PC-3 (cell line): Measurements from ENCODE around the gene FCHO2. TPM values are rescaled to one million over a fixed set of nuclear protein-coding genes. Genes with fewer than 3 reads are reported as not detected.

ENCODE experiments used
- ATAC-seq: fragments of 200-7000 bp; cut with Tn5 transposase; 2 replicates; pipeline ENCODE4 v1.9.1; 2020; ENCODE audit warnings: mild to moderate bottlenecking, moderate library complexity
- BruUV-seq: library from RNA; stranded (reverse); fragments of 400-500 nt; replicated peaks from 2 replicates; lab custom pipeline; 2021; lab: Mats Ljungman, UMichigan
- CTCF ChIA-PET: fragments of 300-600 bp; sonication (Branson Sonifier 250); formaldehyde crosslinking; loops from one replicate; lab custom pipeline; 2022; ENCODE audit warnings: antibody characterized with exemption; lab: Charles Lee
- POLR2A ChIA-PET: fragments of 300-600 bp; sonication (Branson Sonifier 250); formaldehyde crosslinking; loops from one replicate; lab custom pipeline; 2022; ENCODE audit warnings: antibody characterized with exemption; ENCODE audit not compliant: unreplicated experiment; lab: Charles Lee
- DNase-seq: peaks from one replicate; pipeline ENCODE4 v3.0.0-alpha.2; 2015
- H2AFZ ChIP-seq: fragments of 300-600 bp; sonication (generic); 2 replicates; pipeline ENCODE4 v1.6.0; 2016; ENCODE audit warnings: antibody characterized with exemption, low read length
- H3F3A ChIP-seq: fragments of 300-600 bp; sonication (generic); one replicate; pipeline ENCODE4 v1.6.0; 2017; ENCODE audit warnings: antibody characterized with exemption, low read length, control low read depth, mild to moderate bottlenecking; ENCODE audit not compliant: unreplicated experiment
- H3K27ac ChIP-seq: fragments of 300-600 bp; sonication (generic); 2 replicates; pipeline ENCODE4 v1.5.1; 2016; ENCODE audit warnings: mild to moderate bottlenecking, low read length
- H3K27me3 ChIP-seq: fragments of 300-600 bp; sonication (generic); 2 replicates; pipeline ENCODE4 v1.6.1; 2016; ENCODE audit warnings: low read length, mixed read lengths
- H3K36me3 ChIP-seq: fragments of 300-600 bp; sonication (generic); 2 replicates; pipeline ENCODE4 v1.6.1; 2016; ENCODE audit warnings: low read depth, mixed run types, low read length, mixed read lengths
- H3K4me1 ChIP-seq: fragments of 300-600 bp; sonication (generic); 2 replicates; pipeline ENCODE4 v1.5.1; 2016; ENCODE audit warnings: low read length; ENCODE audit not compliant: insufficient read depth
- H3K4me2 ChIP-seq: fragments of 300-600 bp; sonication (generic); 2 replicates; pipeline ENCODE4 v1.6.0; 2016; ENCODE audit warnings: low read length
- H3K4me3 ChIP-seq: fragments of 300-600 bp; sonication (generic); 2 replicates; pipeline ENCODE4 v1.5.1; 2016; ENCODE audit warnings: mild to moderate bottlenecking, low read length, mixed read lengths
- H3K79me2 ChIP-seq: fragments of 300-600 bp; sonication (generic); 2 replicates; pipeline ENCODE4 v1.6.1; 2017; ENCODE audit warnings: low read length, mixed read lengths
- H3K9ac ChIP-seq: fragments of 300-600 bp; sonication (generic); 2 replicates; pipeline ENCODE4 v1.6.0; 2016; ENCODE audit warnings: mild to moderate bottlenecking, low read length
- H3K9me2 ChIP-seq: fragments of 300-600 bp; sonication (generic); replicated peaks from 2 replicates; pipeline ENCODE4 v1.6.1; 2016; ENCODE audit warnings: mixed run types, low read length, mixed read lengths
- H3K9me3 ChIP-seq: fragments of 300-600 bp; sonication (generic); 2 replicates; pipeline ENCODE4 v1.6.1; 2016; ENCODE audit warnings: low read length, mixed read lengths
- H4K20me1 ChIP-seq: fragments of 300-600 bp; sonication (generic); 2 replicates; pipeline ENCODE4 v1.6.1; 2016; ENCODE audit warnings: low read length, mixed read lengths
- CTCF ChIP-seq: fragments of 300-600 bp; sonication (generic); conservative IDR thresholded peaks from 2 replicates; pipeline ENCODE4 v1.5.1; 2017; ENCODE audit warnings: antibody characterized with exemption, low read depth, mild to moderate bottlenecking, low read length
- EZH2 ChIP-seq: fragments of 300-600 bp; sonication (generic); IDR thresholded peaks from one replicate; pipeline ENCODE4 v1.6.1; 2017; ENCODE audit warnings: antibody characterized with exemption, mild to moderate bottlenecking, low read length; ENCODE audit not compliant: unreplicated experiment
- EZH2phosphoT487 ChIP-seq: fragments of 300-600 bp; sonication (generic); IDR thresholded peaks from 2 replicates; pipeline ENCODE4 v1.6.1; 2018; ENCODE audit warnings: mild to moderate bottlenecking, antibody characterized with exemption, low read length, borderline replicate concordance
- intact Hi-C: fragments of 100-400 bp; cut with micrococcal nuclease; formaldehyde crosslinking; loops from 2 replicates; pipeline ENCODE4 v1.9.0; 2023
- total RNA-seq: library from RNA; depleted of rRNA; stranded (reverse); fragments of >200 nt; gene quantifications from 2 replicates; pipeline ENCODE4 v1.2.3, GENCODE V29; 2014

FCHO2 gene
- total RNA-seq, 1 experiment from 2014 or later, result 5.9 TPM

GRCh38 chr5:73120222-73121118 is 164.6 kb downstream of the FCHO2 start, which contains the start of gene TMEM171:
TMEM171 (plus strand) TSS chr5:73120575; CDS start chr5:73123374, 2,799 bp downstream.
- no TSS peak for BruUV-seq
- no peak for TF ChIP-seq EZH2
- TF ChIP-seq EZH2phosphoT487, result no peak
- TF ChIP-seq CTCF, result no peak
- DNase-seq, result peak; percentile 42
- Histone ChIP-seq H3K27ac (no peak within 1 kb of the TSS), H3K9me2 (no peaks in the 10 kb centered on the region), H4K20me1 (no peaks in the 10 kb centered on the region), H3K4me3 (peak within 1 kb of the TSS; percentile 92), H3K27me3 (no peaks in the 10 kb centered on the region), H2AFZ (peak within 1 kb of the TSS; percentile 99), H3K4me1 (peaks cover 31% of the 10 kb centered on the region), H3K4me2 (peak within 1 kb of the TSS; percentile 100), H3K79me2 (no peaks in the 10 kb centered on the region), H3K9ac (peak within 1 kb of the TSS; percentile 61), H3K9me3 (no peaks in the 10 kb centered on the region), H3F3A (no peaks in the 10 kb centered on the region), H3K36me3 (no peaks in the 10 kb centered on the region)
- intact Hi-C loops, result no loop called here
- POLR2A ChIA-PET, result no interaction called here
- peak; percentile 79 for ATAC-seq
- CTCF ChIA-PET, result no interaction called here

- ChIA-PET CTCF (no interaction called here), POLR2A (no interaction called here)
- peak; percentile 42 for ATAC-seq
- peak overlapping the region; percentile 100 for H3K4me2 ChIP-seq
- H3K27ac ChIP-seq, result no peak overlapping the region
- H4K20me1 ChIP-seq, result no peaks in the 10 kb centered on the region
- intact Hi-C loops, result no loop called here
- H3K4me3 ChIP-seq, result peak overlapping the region; percentile 92
- H3K27me3 ChIP-seq, result no peaks in the 10 kb centered on the region
- H3K36me3 ChIP-seq, result no peaks in the 10 kb centered on the region
- peak; percentile 39 for DNase-seq
- no peak for TF ChIP-seq CTCF
- no peak for TF ChIP-seq EZH2
- no peak for TF ChIP-seq EZH2phosphoT487
- no peaks in the 10 kb centered on the region for H3F3A ChIP-seq
- no TSS peak for BruUV-seq
- no peaks in the 10 kb centered on the region for H3K79me2 ChIP-seq
- peaks cover 25% of the 10 kb centered on the region for H3K4me1 ChIP-seq
- no peaks in the 10 kb centered on the region for H3K9me2 ChIP-seq
- no peaks in the 10 kb centered on the region for H3K9me3 ChIP-seq
- peak overlapping the region; percentile 61 for H3K9ac ChIP-seq
- peak overlapping the region; percentile 99 for H2AFZ ChIP-seq
These were observed 165.2 kb downstream of the FCHO2 start for GRCh38 chr5:73121119-73121463.
